Thyroid gland (tissue), 4 donors: ENCODE measurements around the gene GPR63. TPM values are rescaled to one million over a fixed set of nuclear protein-coding genes. Genes with fewer than 3 reads are reported as not detected.

Experiments
- DNase-seq, 2 donors: peaks; one replicate each; pipeline ENCODE4 v3.0.0-alpha.2; 2019
- H3K27ac ChIP-seq, 3 donors: fragments of 200-600 bp; sonication (generic); 1 replicate in 2 of 3; 2 replicates in 1 of 3; pipeline ENCODE4 v1.5.1; 2016 to 2019; ENCODE audit warnings: mild to moderate bottlenecking in 1 of 3, moderate library complexity in 1 of 3
- H3K27me3 ChIP-seq: fragments of 200-600 bp; sonication (generic); one replicate; pipeline ENCODE4 v1.5.1; 2019
- H3K36me3 ChIP-seq, 2 donors: fragments of 200-600 bp; sonication (generic); one replicate each; pipeline ENCODE4 v1.5.1; 2016 to 2019
- H3K4me1 ChIP-seq, 2 donors: fragments of 200-600 bp; sonication (generic); one replicate each; pipeline ENCODE4 v1.5.1; 2017 to 2019
- H3K4me3 ChIP-seq, 3 donors: fragments of 200-600 bp; sonication (generic); replicated peaks in 1 of 3; 1 replicate in 2 of 3; 2 replicates in 1 of 3; pipeline ENCODE4 v1.5.1; 2016; ENCODE audit warnings: mild to moderate bottlenecking in 1 of 3
- H3K9me3 ChIP-seq: fragments of 200-600 bp; sonication (generic); one replicate; pipeline ENCODE4 v1.5.1; 2017
- POLR2A ChIP-seq, 2 donors: fragments of 450-650 bp; IDR thresholded peaks; one replicate each; pipeline ENCODE4 v1.6.1; 2017; ENCODE audit warnings: antibody characterized with exemption in 2 of 2, mild to moderate bottlenecking in 2 of 2, moderate library complexity in 1 of 2
- WGBS, 2 donors: methylation state at CpG; one replicate each; pipeline ENCODE4 v1.1.5; 2017; 5-methylcytosine and 5-hydroxymethylcytosine counted together
- intact Hi-C: fragments of 100-400 bp; cut with DNase I; formaldehyde crosslinking; loops from one replicate; pipeline ENCODE4 v1.15.1; 2023
- total RNA-seq, 4 donors: library from RNA; depleted of rRNA; stranded (reverse); fragments of >200 nt; gene quantifications; one replicate each; pipeline ENCODE4 v1.2.3, GENCODE V29; 2016
- TF ChIP-seq, protein P1 (sequence below), 6 experiments: fragments of 200-600 bp in 3 of 6; fragments of 450-650 bp in 3 of 6; sonication (generic) in 3 of 6; IDR thresholded peaks; one replicate each; pipeline ENCODE4 v1.5.1; 2016 to 2019; ENCODE audit warnings: antibody characterized with exemption in 6 of 6, mild to moderate bottlenecking in 2 of 6, inconsistent platforms in 1 of 6, moderate library complexity in 1 of 6

The GPR63 gene
- total RNA-seq, 4 donors from 2014 or later: 0.88 to 2.3 (median 1.3) TPM

GRCh38 chr6:96872976-96873375 is 35.7 kb upstream of the GPR63 start:
- WGBS, 2 donors: 81 to 93% methylated on average over 1 of the region's 1 CpG
- H3K4me1 ChIP-seq: no peaks in the 10 kb centered on the region
- DNase-seq: no peak
- intact Hi-C loops: no loop called here
- no peak overlapping the region for H3K27ac ChIP-seq
- no peak for TF ChIP-seq POLR2A (IDR thresholded peaks at IDR 0.05)
- TF ChIP-seq, protein P1, sequence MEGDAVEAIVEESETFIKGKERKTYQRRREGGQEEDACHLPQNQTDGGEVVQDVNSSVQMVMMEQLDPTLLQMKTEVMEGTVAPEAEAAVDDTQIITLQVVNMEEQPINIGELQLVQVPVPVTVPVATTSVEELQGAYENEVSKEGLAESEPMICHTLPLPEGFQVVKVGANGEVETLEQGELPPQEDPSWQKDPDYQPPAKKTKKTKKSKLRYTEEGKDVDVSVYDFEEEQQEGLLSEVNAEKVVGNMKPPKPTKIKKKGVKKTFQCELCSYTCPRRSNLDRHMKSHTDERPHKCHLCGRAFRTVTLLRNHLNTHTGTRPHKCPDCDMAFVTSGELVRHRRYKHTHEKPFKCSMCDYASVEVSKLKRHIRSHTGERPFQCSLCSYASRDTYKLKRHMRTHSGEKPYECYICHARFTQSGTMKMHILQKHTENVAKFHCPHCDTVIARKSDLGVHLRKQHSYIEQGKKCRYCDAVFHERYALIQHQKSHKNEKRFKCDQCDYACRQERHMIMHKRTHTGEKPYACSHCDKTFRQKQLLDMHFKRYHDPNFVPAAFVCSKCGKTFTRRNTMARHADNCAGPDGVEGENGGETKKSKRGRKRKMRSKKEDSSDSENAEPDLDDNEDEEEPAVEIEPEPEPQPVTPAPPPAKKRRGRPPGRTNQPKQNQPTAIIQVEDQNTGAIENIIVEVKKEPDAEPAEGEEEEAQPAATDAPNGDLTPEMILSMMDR (IDR thresholded peaks at IDR 0.05): no peak
- no peaks in the 10 kb centered on the region for H3K9me3 ChIP-seq
- no peaks in the 10 kb centered on the region for H3K36me3 ChIP-seq
- H3K4me3 ChIP-seq: no peak overlapping the region
- no peaks in the 10 kb centered on the region for H3K27me3 ChIP-seq

DNA sequence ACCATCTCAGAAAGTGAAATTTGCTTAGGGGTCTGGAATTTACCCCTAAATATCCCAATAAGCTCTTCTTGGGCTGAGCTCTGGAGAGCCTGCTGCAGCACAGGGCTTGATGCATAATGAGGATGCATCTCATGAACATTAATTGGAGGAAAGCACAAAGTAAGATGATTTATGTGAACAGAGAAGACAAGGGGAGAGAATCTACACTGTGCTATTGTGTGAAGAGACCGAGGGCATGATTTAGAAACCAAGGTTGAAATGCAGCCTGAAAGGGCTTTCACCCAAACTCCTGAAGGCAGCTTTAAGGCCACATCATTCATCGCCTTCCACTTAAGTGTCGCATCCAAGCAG is 27.8 kb upstream of the GPR63 start:
- H3K27ac ChIP-seq: no peak overlapping the region
- TF ChIP-seq, protein P1 (IDR thresholded peaks at IDR 0.05): no peak
- no peak for TF ChIP-seq POLR2A (IDR thresholded peaks at IDR 0.05)
- H3K36me3 ChIP-seq: no peaks in the 10 kb centered on the region
- intact Hi-C loops: no loop called here
- H3K4me1 ChIP-seq: no peaks in the 10 kb centered on the region
- WGBS, 2 donors: 88 to 92% methylated on average over 3 of the region's 3 CpGs
- H3K9me3 ChIP-seq: no peaks in the 10 kb centered on the region
- no peak overlapping the region for H3K4me3 ChIP-seq
- no peaks in the 10 kb centered on the region for H3K27me3 ChIP-seq
- DNase-seq: no peak

DNA sequence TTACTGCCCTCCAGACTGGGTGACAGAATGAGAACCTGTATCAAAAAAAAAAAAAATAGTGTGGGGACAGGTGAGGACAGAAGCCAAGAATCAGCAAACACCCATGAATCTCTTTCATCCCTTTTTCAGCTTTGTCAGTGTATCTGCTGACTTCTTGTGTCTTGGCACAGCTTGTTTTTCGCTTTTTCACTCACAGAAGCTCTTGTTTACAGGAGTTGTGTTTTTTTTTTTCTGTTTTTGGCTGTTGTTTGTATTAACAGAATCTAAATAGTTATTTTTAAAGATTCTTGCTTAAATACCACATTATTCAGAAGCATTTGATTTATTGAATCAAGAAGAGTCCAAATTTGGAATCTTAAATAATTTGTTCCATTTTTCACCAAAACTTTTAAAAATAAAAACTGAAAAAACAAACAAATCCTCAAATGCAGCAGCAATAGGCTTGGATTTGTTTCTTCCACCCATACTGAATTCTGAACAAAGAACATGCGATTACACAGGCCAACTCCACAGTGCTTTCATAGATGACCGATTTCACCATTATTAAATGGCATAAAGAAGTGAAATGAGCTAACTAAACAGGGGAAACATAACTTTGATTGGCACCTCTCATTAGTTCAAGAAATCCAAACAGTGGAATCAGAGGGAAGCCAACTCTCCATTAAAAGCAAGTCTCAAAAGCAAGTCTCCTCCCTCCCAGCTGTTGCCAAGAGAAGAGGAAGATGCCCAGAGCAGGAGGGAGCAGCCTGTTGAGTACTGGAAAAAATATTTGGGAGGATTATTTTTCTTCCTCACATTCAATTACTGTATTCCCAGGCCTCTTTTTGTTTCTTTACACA is 27.2 kb upstream of the GPR63 start:
- intact Hi-C loops: no loop called here

DNA sequence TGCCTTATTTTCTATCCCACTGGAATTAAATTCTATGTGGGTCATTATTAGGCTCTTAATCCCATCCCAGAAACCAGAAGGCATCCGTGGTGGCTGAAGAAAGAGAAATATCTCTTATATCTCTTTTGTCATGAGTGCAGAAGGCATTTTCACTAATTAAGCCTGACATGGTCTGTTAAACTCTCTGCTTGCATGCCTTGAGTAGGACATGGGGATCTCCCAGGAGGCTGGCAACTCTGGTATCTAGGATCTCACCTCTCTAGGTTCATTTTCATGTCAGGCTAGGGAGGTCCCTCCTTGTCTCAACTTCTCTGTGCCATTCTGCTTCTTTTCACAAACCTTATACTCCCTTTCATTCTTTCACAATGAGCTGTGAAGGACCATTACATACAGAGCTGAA is 25.3 kb upstream of the GPR63 start:
- Histone ChIP-seq H3K4me1 (no peaks in the 10 kb centered on the region), H3K4me3 (no peak overlapping the region), H3K27ac (no peak overlapping the region), H3K36me3 (no peaks in the 10 kb centered on the region), H3K27me3 (no peaks in the 10 kb centered on the region), H3K9me3 (no peaks in the 10 kb centered on the region)
- TF ChIP-seq, protein P1 (IDR thresholded peaks at IDR 0.05): no peak
- no peak for TF ChIP-seq POLR2A (IDR thresholded peaks at IDR 0.05)
- 38 to 47% methylated on average over 1 of the region's 1 CpG for WGBS, 2 donors
- DNase-seq: no peak
- intact Hi-C loops: no loop called here

More for the DNA sequence above, 27.2 kb upstream of the GPR63 start:
- Histone ChIP-seq H3K36me3 (no peaks in the 10 kb centered on the region), H3K4me1 (no peaks in the 10 kb centered on the region), H3K27ac (no peak overlapping the region), H3K4me3 (no peak overlapping the region), H3K9me3 (no peaks in the 10 kb centered on the region), H3K27me3 (no peaks in the 10 kb centered on the region)
- no peak for TF ChIP-seq POLR2A (IDR thresholded peaks at IDR 0.05)
- TF ChIP-seq, protein P1 (IDR thresholded peaks at IDR 0.05): no peak
- 58 to 69% methylated on average over 3 of the region's 3 CpGs for WGBS, 2 donors
- no peak for DNase-seq

GRCh38 chr6:96861588-96861987 is 24.3 kb upstream of the GPR63 start:
- Histone ChIP-seq H3K27ac (no peak overlapping the region), H3K27me3 (no peaks in the 10 kb centered on the region), H3K36me3 (no peaks in the 10 kb centered on the region), H3K4me3 (no peak overlapping the region), H3K4me1 (no peaks in the 10 kb centered on the region), H3K9me3 (no peaks in the 10 kb centered on the region)
- TF ChIP-seq, protein P1 (IDR thresholded peaks at IDR 0.05): no peak
- TF ChIP-seq POLR2A (IDR thresholded peaks at IDR 0.05): no peak
- intact Hi-C loops: no loop called here
- no peak for DNase-seq
